Common myeloid progenitor, CD34-positive (primary cell): Measurements from ENCODE around the gene MAGI2.

ENCODE experiments used
- CTCF ChIA-PET: fragments of 350-600 bp; sonication (Branson Sonifier 250); formaldehyde crosslinking; loops from one replicate; lab custom pipeline; 2021; ENCODE audit warnings: antibody characterized with exemption; lab: Charles Lee
- POLR2A ChIA-PET: fragments of 350-600 bp; sonication (Branson Sonifier 250); formaldehyde crosslinking; loops from one replicate; lab custom pipeline; 2021; ENCODE audit warnings: antibody characterized with exemption; lab: Charles Lee
- DNase-seq, 3 donors: peaks; one replicate each; pipeline versions ENCODE4 v3.0.0 to v3.0.0-alpha.2; 2013
- H3K27ac ChIP-seq, 2 experiments: 1 replicate in 1 of 2; 2 replicates in 1 of 2; pipeline ENCODE4 v1.7.0; 2013; ENCODE audit warnings: inconsistent platforms in 2 of 2, low read length in 2 of 2, mild to moderate bottlenecking in 2 of 2, low read depth in 1 of 2, moderate library complexity in 1 of 2; ENCODE audit not compliant: severe bottlenecking in 2 of 2, insufficient read depth in 1 of 2, poor library complexity in 1 of 2
- H3K27me3 ChIP-seq, 5 experiments: replicated peaks in 2 of 5; 1 replicate in 3 of 5; 2 replicates in 2 of 5; pipeline versions ENCODE4 v1.6.1 to v1.7.0; 2013; ENCODE audit warnings: low read length in 4 of 5, mild to moderate bottlenecking in 2 of 5, moderate library complexity in 2 of 5, inconsistent platforms in 1 of 5; ENCODE audit not compliant: insufficient read depth in 5 of 5, control insufficient read depth in 4 of 5
- H3K36me3 ChIP-seq, 4 experiments: 1 replicate in 2 of 4; 2 replicates in 2 of 4; pipeline versions ENCODE4 v1.6.1 to v1.7.0; 2013; ENCODE audit warnings: low read length in 3 of 4, control low read depth in 1 of 4, mild to moderate bottlenecking in 1 of 4; ENCODE audit not compliant: control insufficient read depth in 4 of 4, insufficient read depth in 4 of 4
- H3K4me1 ChIP-seq, 4 experiments: 1 replicate in 3 of 4; 2 replicates in 1 of 4; pipeline versions ENCODE4 v1.6.1 to v1.7.1; 2013; ENCODE audit warnings: low read length in 3 of 4, mild to moderate bottlenecking in 3 of 4, control low read depth in 1 of 4, inconsistent platforms in 1 of 4, moderate library complexity in 1 of 4; ENCODE audit not compliant: control insufficient read depth in 4 of 4, insufficient read depth in 4 of 4; ENCODE audit errors: control extremely low read depth in 1 of 4
- H3K4me3 ChIP-seq, 7 experiments: 1 replicate in 4 of 7; 2 replicates in 3 of 7; pipeline versions ENCODE4 v1.5.1 to v1.7.0; 2013; ENCODE audit warnings: mild to moderate bottlenecking in 7 of 7, low read length in 6 of 7, moderate library complexity in 6 of 7, inconsistent platforms in 2 of 7, low read depth in 2 of 7, control low read depth in 1 of 7; ENCODE audit not compliant: insufficient read depth in 4 of 7, control insufficient read depth in 1 of 7; ENCODE audit errors: extremely low read depth in 1 of 7
- H3K9me3 ChIP-seq, 5 experiments: 1 replicate in 4 of 5; 2 replicates in 1 of 5; pipeline versions ENCODE4 v1.6.1 to v1.7.1; 2013; ENCODE audit warnings: low read length in 4 of 5, mild to moderate bottlenecking in 2 of 5, inconsistent platforms in 1 of 5, low read depth in 1 of 5, moderate library complexity in 1 of 5; ENCODE audit not compliant: control insufficient read depth in 4 of 5, insufficient read depth in 2 of 5; ENCODE audit errors: control extremely low read depth in 1 of 5
- WGBS: methylation state at CpG from one replicate; pipeline ENCODE4 v1.1.5; 2013; ENCODE audit not compliant: insufficient coverage; 5-methylcytosine and 5-hydroxymethylcytosine counted together

Gene MAGI2

GRCh38 chr7:79339208-79339925, 114.1 kb downstream of the MAGI2 start:
- H3K27me3 ChIP-seq, result no peaks in the 10 kb centered on the region
- no peaks in the 10 kb centered on the region for H3K36me3 ChIP-seq
- ChIA-PET CTCF (no interaction called here), POLR2A (no interaction called here)
- WGBS, result 95% methylated on average over 2 of the region's 4 CpGs
- H3K4me3 ChIP-seq, result no peak overlapping the region
- H3K27ac ChIP-seq, result no peak overlapping the region
- DNase-seq, result no peak
- H3K4me1 ChIP-seq, result no peaks in the 10 kb centered on the region
- no peaks in the 10 kb centered on the region for H3K9me3 ChIP-seq

- DNase-seq, result no peak
- POLR2A ChIA-PET, result no interaction called here
- Histone ChIP-seq H3K27ac (no peak overlapping the region), H3K27me3 (no peaks in the 10 kb centered on the region), H3K4me3 (no peak overlapping the region), H3K4me1 (no peaks in the 10 kb centered on the region), H3K36me3 (no peaks in the 10 kb centered on the region), H3K9me3 (no peaks in the 10 kb centered on the region)
- WGBS, result 97% methylated on average over 5 of the region's 5 CpGs
- CTCF ChIA-PET, result no interaction called here
Observed at GRCh38 chr7:79337717-79338116, 115.8 kb downstream of the MAGI2 start.

GRCh38 chr7:79334841-79335240, 118.6 kb downstream of the MAGI2 start:
- CTCF ChIA-PET, result interaction anchor here (0.5 kb wide), 1 partner anchor 294 kb away, joined by 3 read pairs; no protein-coding TSS in a partner anchor
- WGBS, result no CpG with 5 or more reads among the region's 2 CpGs
- no peaks in the 10 kb centered on the region for H3K27me3 ChIP-seq

GRCh38 chr7:79334334-79334733, 119.1 kb downstream of the MAGI2 start:
- Histone ChIP-seq H3K36me3 (no peaks in the 10 kb centered on the region), H3K27me3 (no peaks in the 10 kb centered on the region), H3K4me3 (no peak overlapping the region), H3K4me1 (no peaks in the 10 kb centered on the region), H3K27ac (no peak overlapping the region), H3K9me3 (no peaks in the 10 kb centered on the region)
- ChIA-PET CTCF (no interaction called here), POLR2A (interaction anchor here (0.6 kb wide), 1 partner anchor 151 kb away, joined by 3 read pairs; no protein-coding TSS in a partner anchor)
- no peak for DNase-seq

More at GRCh38 chr7:79334841-79335240, 118.6 kb downstream of the MAGI2 start:
- Histone ChIP-seq H3K4me1 (no peaks in the 10 kb centered on the region), H3K9me3 (no peaks in the 10 kb centered on the region), H3K4me3 (no peak overlapping the region), H3K27ac (no peak overlapping the region), H3K36me3 (no peaks in the 10 kb centered on the region)
- POLR2A ChIA-PET, result interaction anchor here (0.6 kb wide), 2 partner anchors 150 to 575 kb away, joined by 3 read pairs; no protein-coding TSS in a partner anchor
- no peak for DNase-seq

- Histone ChIP-seq H3K4me3 (no peak overlapping the region), H3K27me3 (no peaks in the 10 kb centered on the region), H3K27ac (no peak overlapping the region), H3K36me3 (no peaks in the 10 kb centered on the region), H3K4me1 (no peaks in the 10 kb centered on the region), H3K9me3 (no peaks in the 10 kb centered on the region)
- ChIA-PET CTCF (interaction anchor here (0.7 kb wide), 1 partner anchor 118 kb away, joined by 3 read pairs; no protein-coding TSS in a partner anchor), POLR2A (no interaction called here)
- 83% methylated on average over 2 of the region's 2 CpGs for WGBS
- no peak for DNase-seq
Observed at GRCh38 chr7:79332091-79332490, 121.4 kb downstream of the MAGI2 start.

- Histone ChIP-seq H3K27me3 (no peaks in the 10 kb centered on the region), H3K4me1 (no peaks in the 10 kb centered on the region), H3K27ac (no peak overlapping the region), H3K36me3 (no peaks in the 10 kb centered on the region), H3K4me3 (no peak overlapping the region), H3K9me3 (no peaks in the 10 kb centered on the region)
- WGBS, result no CpG with 5 or more reads among the region's 4 CpGs
- DNase-seq, result no peak
- POLR2A ChIA-PET, result no interaction called here
- CTCF ChIA-PET, result no interaction called here
Observed at GRCh38 chr7:79329464-79329863, 124.0 kb downstream of the MAGI2 start.

GRCh38 chr7:79320741-79321473, 132.6 kb downstream of the MAGI2 start:
- DNase-seq, result no peak
- no CpG with 5 or more reads among the region's 2 CpGs for WGBS
- H3K9me3 ChIP-seq, result no peaks in the 10 kb centered on the region
- no peaks in the 10 kb centered on the region for H3K4me1 ChIP-seq
- no peaks in the 10 kb centered on the region for H3K36me3 ChIP-seq
- ChIA-PET POLR2A (no interaction called here), CTCF (no interaction called here)
- no peak overlapping the region for H3K4me3 ChIP-seq
- no peak overlapping the region for H3K27ac ChIP-seq
- H3K27me3 ChIP-seq, result no peaks in the 10 kb centered on the region
